HT-29 (cell line): ENCODE data around the gene SYNJ2. TPM values are rescaled to one million over a fixed set of nuclear protein-coding genes. Genes with fewer than 3 reads are reported as not detected.

ENCODE experiments used
- DNase-seq: peaks from one replicate; pipeline ENCODE4 v3.0.0-alpha.2; 2015; ENCODE audit warnings: low spot score
- total RNA-seq: library from RNA; depleted of rRNA; stranded (reverse); fragments of >200 nt; shearing (Covaris generic); gene quantifications from 2 replicates; pipeline ENCODE4 v1.2.3, GENCODE V29; 2014

Gene SYNJ2
- total RNA-seq, 1 experiment from 2014 or later: 27.5 TPM

DNA sequence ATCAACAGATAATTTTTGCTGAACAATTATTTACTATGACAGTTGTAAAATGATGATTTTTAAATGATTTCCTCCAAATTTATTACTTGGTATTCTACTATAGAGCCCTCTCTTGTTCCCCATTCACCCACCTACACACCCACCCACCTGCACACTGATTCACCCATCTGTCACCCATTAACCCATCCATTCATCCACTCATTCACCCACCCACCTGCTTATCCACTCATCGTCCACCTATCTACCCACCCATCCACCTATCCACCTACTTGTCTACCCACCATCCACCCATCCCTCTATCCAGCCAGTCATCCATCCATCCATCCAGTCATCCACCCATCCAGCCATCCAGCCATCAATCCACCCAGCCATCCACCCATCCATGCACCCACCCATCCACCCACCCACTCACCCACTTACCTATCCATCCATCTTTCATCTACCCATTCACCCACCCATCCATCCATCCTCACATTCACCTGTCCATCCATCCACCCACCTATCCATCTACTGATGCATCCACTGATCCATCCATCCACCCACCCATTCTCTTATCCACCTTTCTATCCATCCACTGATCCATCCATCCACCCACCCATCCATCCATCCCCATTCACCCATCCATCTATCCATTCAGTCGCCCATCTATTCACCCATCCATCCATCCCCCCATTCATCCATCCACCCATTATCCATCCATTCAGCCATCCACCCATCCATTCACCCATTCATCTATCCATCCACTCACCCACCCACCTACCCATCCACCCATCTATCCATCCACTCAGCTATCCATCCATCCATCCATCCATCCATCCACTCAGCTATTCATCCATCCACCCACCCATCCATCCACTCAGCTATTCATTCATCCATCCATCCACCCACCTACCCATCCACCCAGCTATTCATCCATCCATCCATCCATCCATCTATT is 72.0 kb downstream of the SYNJ2 start:
- DNase-seq: no peak

DNA sequence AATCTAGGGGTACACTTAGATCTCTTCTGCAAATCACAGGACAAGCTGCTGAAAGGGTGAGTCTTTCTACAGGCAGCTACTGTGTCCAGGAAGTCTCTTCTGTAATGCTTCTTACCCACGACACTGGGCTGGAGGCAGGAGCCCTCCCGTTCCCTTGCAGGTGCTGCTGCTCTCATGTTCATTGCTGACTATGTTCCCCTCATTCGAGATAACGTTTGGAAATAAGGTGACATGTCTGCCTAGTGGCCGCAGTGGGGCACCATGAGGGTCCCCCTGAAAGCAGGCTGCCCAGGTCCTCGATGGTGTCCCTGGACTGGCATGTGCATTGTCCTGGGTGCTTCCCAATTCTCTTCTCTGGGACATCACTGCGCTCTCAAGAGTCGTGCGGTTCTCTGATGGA is 74.7 kb downstream of the SYNJ2 start:
- no peak for DNase-seq

- no peak for DNase-seq
These were observed 75.1 kb downstream of the SYNJ2 start for GRCh38 chr6:158056804-158057203.

DNA sequence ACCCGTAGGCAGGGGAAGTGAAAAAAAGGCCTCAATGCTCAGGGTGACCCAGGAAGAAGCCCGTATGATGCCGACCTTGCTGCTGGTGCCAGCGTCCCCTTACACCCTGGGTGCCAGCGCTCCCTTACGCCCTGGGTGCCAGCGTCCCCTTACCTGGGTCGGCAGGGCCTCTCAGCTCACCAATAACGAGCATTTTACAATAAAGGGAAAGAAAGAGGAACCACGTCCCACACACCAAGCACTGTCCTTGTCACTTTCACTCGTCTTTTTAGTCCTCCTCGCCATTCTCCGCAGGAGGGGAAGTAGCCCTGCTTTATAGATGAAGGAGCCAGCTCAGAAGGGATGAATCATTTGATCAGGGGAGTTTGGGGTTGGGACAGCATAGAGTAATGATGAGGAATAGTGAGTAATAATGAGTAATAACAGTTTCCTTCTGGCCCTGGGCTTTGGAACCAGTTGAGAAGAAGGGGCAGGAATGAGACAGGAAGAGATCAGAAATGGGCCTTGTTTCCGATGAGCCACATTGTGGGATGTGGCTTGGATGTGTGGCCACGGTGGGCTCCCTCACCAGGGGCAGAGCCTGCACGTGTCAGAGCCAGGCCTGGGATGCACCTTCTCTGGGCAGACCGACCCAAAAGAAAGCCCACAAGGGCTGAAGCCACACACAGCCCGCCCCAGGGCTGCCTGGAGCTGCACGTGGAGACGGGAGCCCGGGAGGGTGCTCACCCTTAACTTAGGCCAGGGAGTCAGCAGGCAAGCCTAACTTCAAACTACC is 75.7 kb downstream of the SYNJ2 start:
- DNase-seq: no peak

- no peak for DNase-seq
These were observed 76.5 kb downstream of the SYNJ2 start for GRCh38 chr6:158058171-158058651.

DNA sequence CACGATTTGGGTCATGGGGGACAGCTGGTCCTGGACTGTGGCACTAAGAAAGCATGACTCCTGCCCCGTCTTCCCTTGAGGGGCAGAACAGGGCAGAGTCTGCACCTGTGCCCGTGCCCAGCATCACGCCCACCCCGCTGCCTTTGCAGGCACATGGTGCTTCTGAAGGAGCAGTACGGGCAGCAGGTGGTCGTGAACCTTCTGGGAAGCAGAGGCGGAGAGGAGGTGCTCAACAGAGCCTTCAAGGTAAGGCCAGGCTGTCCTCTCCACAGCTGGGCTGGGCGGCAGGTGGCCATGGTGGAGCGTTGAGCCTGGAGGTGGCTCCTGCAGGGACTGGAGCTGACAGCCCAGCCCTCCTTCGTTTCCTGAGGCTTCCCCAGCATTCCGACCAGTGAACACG is 77.4 kb downstream of the SYNJ2 start:
- DNase-seq: no peak

DNA sequence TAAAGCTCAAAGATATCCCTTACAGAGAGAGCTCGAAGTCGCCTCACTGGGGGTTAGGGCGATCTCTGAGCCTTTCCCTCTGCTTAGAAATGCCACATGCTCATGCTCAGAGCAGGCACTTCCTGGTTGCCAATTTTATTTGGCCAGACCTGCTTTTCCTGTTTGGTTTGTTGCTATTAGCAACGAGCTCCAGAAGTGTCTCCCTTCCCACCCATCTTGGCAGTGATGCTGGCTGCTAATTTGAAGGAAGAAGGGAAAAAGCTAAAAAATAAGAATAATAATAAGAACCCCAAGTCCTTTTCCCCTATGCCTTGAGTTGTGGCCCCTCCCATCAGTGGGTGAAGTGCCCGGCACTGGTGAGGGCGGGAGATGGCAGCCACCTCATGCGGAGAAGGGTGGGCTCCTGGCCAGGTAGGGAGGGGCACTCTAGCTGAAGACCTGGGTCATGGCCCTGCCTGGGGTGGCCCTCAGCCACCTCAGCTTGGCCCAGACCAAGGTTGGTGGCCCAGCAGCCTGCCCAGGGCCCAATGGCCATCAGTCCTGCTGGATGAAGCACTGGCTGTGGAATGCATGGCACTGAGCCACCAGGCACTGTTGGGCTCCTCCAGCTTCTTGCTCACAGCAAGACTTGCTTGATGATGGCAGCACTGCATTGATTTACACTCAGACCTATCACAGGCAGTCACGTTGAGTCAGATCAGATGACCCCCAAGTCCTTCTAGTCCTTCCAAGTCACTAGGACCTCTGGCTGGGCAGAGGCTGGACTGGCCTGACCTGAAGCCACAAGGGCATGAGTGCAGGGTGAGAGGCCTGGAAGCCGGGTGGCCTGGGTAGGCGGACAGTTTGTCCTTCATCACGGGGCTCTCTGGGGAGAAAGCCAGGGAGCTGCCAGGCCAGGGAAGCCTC is 79.0 kb downstream of the SYNJ2 start:
- DNase-seq: peak; percentile 95

- no peak for DNase-seq
These were observed 79.7 kb downstream of the SYNJ2 start for GRCh38 chr6:158061361-158061708.

GRCh38 chr6:158061709-158062461 is 80.2 kb downstream of the SYNJ2 start:
- no peak for DNase-seq

GRCh38 chr6:158063736-158064135 is 82.1 kb downstream of the SYNJ2 start:
- DNase-seq: no peak

GRCh38 chr6:158064725-158065251 is 83.1 kb downstream of the SYNJ2 start:
- DNase-seq: no peak

DNA sequence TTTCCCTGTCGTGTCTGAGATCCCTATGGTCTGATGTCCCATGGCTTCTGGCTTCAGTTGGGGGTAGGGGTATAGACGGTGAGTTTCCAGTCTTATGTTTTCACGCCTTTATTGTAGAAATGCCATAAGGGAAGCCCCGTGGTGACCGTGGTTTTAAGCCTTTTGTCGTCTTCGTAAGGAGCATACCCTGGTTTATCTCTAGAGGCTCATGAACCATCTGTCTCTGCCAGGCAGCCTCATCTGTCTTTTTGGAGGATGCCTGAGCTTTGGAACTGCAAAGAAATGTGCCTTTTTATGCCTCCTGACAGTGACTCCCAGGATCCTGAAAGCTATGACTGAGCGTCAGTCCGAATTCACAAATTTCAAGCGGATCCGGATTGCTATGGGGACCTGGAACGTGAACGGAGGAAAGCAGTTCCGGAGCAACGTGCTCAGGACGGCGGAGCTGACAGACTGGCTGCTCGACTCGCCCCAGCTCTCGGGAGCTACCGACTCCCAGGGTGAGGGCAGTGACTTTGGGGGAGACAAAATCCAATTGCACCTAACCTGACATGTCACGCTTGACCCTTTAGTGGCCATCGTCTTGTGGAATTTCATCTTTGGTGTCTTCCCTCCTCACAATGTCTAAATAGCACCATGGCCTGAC is 84.6 kb downstream of the SYNJ2 start:
- no peak for DNase-seq

DNA sequence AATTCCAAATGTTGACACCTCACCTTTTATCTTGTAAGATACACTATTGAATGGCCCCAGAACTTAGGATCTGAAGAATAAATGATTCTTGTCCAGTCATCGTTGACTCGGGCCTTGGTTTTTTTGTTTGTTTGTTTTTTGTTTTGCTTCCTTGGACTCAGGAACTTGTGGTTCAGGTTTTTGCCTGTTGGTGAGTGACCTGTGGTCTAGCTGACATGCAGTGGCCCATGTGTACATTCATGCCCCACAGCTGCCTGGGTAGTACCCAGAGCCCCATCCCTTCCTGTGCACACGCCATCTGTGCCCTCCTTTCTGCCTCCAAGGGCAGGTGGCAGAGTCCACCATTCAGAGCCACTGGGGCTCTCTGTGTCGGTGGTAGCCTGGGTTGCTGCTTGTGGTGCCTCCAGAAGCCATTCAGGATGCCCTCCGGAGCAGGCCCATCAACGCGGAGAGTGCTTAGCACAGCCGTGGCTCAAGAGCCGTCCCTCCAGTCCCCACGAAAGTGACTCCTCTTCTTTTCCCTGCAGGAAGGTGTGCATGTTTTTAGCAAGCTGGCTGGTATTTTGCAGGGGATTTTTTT is 85.9 kb downstream of the SYNJ2 start:
- DNase-seq: peak; percentile 35

DNA sequence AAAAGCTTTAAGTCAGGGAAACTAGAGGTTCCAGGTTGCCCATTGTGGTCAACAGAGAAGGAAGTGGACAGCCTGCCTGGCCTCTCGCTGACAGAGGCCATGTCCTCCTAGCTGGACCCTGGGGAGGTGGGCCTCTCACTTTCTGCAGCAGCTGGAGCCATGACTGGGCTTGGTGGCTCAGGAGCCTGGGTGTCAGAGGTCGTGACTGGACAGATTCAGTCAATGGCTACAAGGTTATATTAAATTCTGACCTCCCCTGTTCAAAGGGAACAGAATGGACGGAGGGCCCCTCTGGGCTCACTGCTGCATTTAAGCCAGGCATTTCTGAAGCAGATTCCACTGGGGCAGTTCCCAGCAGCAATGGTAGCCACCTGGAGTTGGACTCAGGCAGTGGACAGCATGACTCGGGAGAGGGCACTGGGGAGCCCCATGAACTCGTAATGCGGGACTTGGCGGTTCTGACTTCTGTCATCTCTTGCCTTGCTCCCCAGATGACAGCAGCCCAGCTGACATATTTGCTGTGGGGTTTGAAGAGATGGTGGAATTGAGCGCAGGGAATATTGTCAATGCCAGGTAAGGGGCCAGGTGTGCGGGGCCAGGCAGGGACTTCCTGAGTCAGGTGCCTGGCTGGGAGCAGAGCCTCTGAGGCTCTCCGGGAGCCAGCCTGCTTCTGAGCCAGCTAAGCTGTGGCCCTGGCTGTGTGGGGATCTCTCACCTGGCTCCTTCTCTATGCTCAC is 86.7 kb downstream of the SYNJ2 start:
- no peak for DNase-seq

GRCh38 chr6:158068893-158069799 is 87.5 kb downstream of the SYNJ2 start:
- peak; percentile 82 for DNase-seq

DNA sequence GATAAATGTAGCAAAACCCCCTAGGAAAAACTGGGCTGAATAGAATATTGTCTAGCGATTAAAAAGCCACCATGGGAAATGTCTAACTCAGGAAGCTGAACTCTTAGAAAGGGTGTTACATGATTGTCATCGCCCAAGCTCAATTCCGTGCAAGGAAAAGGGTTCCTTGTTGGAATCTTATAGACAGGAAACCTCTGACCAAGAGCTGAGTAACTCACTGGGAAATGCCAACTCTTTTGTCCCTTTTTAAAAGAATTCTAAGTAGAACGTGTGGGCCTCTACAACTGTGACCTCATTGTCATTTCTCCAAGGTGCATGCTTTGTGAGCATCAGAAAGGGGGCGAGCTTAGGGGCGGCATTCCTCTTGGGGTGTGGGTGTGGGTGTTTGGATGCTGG is 88.1 kb downstream of the SYNJ2 start:
- no peak for DNase-seq

DNA sequence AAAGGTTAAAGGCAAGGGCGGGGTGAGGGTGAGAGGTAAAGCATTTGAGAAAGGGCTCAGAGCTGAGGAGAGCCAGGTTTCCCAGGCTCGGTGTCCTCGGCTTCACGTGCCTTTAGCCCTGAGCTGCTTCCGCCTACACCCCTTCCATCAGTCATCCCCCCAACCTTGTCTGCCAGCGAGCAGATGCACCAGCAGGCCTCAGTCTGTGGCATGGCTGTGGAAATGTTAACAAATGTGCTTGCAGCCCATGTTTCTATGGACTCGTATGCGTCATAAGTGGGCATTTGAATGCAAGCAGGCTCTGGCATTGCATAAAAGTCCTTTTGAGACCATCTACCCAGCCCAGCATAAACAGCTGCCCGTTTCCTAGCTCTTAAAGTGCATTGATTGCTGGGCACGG is 88.8 kb downstream of the SYNJ2 start:
- DNase-seq: no peak
